Heart left ventricle (tissue), 13 donors: Measurements from ENCODE around the gene IL11RA.

Experiments used
- POLR2A ChIP-seq, 2 donors: fragments of 450-650 bp; IDR thresholded peaks; one replicate each; pipeline ENCODE4 v1.6.1; 2017; ENCODE audit warnings: antibody characterized with exemption in 2 of 2, mild to moderate bottlenecking in 2 of 2, moderate library complexity in 2 of 2
- TF ChIP-seq, protein P1 (sequence below), 12 donors: fragments of 200-600 bp; sonication (generic) in 4 of 12; IDR thresholded peaks; one replicate each; pipeline versions ENCODE4 v1.5.0 to v1.8.0; 2018 to 2022; ENCODE audit warnings: antibody characterized with exemption in 12 of 12, mild to moderate bottlenecking in 5 of 12
- donor health status: ischemic (EF 13 %, LVEDD 7.1; RV severe dilation, severe dysfunction).
- donor health status: DM: no; HTN: yes; CAD: no.
- donor health status: DM: no; HTN: no; CAD: no.
- donor health status: ischemic (EF 25% LVEDD 6.9; RV normal size, moderate dysfunction).
- donor health status: ischemic (EF 25% LVEDD 5.7; RV mildly dilated, moderate dysfunction).
- donor health status: ischemic (EF 35%, LVEDD 5.7; RV mildly dilated, moderate dysfunction).
- donor health status: nonischemic (EF 11% LVEDD 7.7; RV severe dilation, severe dysfunction).
- donor health status: DM: yes; HTN: yes; CAD: no.
- donor health status: PGD.
- donor health status: ischemic (EF 29% LVEDD 5.4; RV normal size, mild dysfunction).
- donor health status: nonischemic (EF 23%, LVEDD 6.1; RV moderate dilation, normal function).

DNA sequence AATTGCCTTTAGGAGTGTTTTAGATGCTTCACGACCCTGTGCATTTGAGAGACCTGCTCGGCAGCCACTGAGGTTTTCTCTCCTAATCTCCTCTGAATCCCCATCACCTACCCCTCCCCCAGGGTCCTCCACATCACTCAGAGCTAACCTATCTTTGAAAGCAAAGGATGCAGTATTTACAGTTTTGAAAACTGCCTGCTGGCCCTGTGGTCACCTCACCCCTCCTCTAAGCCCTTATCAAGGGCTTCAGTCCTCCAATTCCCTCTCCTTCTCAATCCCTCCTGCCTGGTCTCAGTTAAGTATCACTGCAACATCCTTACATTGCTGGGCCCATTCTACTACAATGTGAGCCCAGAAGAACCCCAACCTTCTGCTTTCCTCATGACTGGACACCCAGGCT lies 44.7 kb upstream of the IL11RA start:
- TF ChIP-seq POLR2A (IDR thresholded peaks at IDR 0.05), result no peak
- TF ChIP-seq, protein P1, sequence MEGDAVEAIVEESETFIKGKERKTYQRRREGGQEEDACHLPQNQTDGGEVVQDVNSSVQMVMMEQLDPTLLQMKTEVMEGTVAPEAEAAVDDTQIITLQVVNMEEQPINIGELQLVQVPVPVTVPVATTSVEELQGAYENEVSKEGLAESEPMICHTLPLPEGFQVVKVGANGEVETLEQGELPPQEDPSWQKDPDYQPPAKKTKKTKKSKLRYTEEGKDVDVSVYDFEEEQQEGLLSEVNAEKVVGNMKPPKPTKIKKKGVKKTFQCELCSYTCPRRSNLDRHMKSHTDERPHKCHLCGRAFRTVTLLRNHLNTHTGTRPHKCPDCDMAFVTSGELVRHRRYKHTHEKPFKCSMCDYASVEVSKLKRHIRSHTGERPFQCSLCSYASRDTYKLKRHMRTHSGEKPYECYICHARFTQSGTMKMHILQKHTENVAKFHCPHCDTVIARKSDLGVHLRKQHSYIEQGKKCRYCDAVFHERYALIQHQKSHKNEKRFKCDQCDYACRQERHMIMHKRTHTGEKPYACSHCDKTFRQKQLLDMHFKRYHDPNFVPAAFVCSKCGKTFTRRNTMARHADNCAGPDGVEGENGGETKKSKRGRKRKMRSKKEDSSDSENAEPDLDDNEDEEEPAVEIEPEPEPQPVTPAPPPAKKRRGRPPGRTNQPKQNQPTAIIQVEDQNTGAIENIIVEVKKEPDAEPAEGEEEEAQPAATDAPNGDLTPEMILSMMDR (IDR thresholded peaks at IDR 0.05), result no peak
